GM12874 (cell line): Measurements from ENCODE around the gene OR8H3.

Source experiments
- CTCF ChIP-seq: IDR thresholded peaks from 2 replicates; pipeline ENCODE4 v1.5.1; 2011; ENCODE audit warnings: low read depth, mild to moderate bottlenecking, control low read depth, low read length, moderate library complexity; ENCODE audit not compliant: insufficient read depth

OR8H3 gene

GRCh38 chr11:56160217-56160616 lies 38.0 kb downstream of the OR8H3 start, which contains the start of gene OR8K5:
TSS of gene OR8K5 (minus strand) at chr11:56160317. CDS start at chr11:56160317, 0 bp downstream.
- no peak for TF ChIP-seq CTCF

GRCh38 chr11:56163804-56164203 lies 41.6 kb downstream of the OR8H3 start:
- no peak for TF ChIP-seq CTCF

- TF ChIP-seq CTCF = no peak
Measured at GRCh38 chr11:56172256-56172830, 50.2 kb downstream of the OR8H3 start.
